Thyroid gland (tissue), 4 donors: ENCODE data around the gene PDIA4.

Experiments used
- POLR2A ChIP-seq, 2 donors: fragments of 450-650 bp; IDR thresholded peaks; one replicate each; pipeline ENCODE4 v1.6.1; 2017; ENCODE audit warnings: antibody characterized with exemption in 2 of 2, mild to moderate bottlenecking in 2 of 2, moderate library complexity in 1 of 2
- TF ChIP-seq, protein P1 (sequence below), 6 experiments: fragments of 200-600 bp in 3 of 6; fragments of 450-650 bp in 3 of 6; sonication (generic) in 3 of 6; IDR thresholded peaks; one replicate each; pipeline ENCODE4 v1.5.1; 2016 to 2019; ENCODE audit warnings: antibody characterized with exemption in 6 of 6, mild to moderate bottlenecking in 2 of 6, inconsistent platforms in 1 of 6, moderate library complexity in 1 of 6

DNA sequence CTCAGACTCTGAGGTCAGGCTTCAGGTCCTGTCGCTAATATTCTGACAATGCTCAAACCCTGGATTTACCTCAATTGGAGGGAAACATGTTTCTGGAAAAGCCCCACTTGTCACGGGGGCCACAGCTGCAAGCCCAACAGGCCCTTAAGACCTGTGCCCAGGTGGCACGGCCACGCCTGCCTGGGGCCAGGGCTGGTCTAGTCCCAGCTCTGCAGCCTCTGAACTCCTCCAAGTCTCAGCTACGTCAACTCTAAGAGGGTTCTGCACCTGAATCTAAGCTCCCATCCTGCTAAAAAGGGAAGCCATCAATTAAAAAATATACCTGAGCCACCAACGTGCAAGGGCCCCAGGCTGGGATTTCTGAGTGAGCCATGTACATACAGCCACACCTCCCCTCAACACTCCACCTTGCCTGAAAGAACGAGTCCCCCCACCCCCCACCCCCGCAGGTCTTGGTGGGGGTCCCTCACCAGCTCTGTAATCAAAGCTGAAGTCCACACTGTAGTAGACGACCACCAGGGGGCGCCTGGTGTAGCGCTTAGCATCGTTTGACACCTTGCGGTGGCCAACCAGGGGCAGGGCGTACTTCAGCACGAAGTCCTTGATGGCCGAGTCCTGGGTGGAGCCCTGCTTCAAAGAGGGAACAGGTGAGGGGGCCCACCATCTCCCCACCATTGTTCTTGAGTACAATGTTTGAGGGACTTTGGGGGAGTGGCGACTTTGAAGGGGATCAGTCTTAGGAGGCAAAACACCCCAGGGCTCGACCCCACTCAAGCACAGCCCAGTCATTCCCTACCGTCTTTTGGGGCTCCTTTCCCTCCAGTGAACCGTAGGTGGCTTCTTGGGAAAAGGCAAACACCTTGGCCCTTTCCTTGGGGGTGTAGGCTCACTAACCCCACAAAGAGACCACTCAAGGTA is 22.6 kb downstream of the PDIA4 start:
- TF ChIP-seq, protein P1, sequence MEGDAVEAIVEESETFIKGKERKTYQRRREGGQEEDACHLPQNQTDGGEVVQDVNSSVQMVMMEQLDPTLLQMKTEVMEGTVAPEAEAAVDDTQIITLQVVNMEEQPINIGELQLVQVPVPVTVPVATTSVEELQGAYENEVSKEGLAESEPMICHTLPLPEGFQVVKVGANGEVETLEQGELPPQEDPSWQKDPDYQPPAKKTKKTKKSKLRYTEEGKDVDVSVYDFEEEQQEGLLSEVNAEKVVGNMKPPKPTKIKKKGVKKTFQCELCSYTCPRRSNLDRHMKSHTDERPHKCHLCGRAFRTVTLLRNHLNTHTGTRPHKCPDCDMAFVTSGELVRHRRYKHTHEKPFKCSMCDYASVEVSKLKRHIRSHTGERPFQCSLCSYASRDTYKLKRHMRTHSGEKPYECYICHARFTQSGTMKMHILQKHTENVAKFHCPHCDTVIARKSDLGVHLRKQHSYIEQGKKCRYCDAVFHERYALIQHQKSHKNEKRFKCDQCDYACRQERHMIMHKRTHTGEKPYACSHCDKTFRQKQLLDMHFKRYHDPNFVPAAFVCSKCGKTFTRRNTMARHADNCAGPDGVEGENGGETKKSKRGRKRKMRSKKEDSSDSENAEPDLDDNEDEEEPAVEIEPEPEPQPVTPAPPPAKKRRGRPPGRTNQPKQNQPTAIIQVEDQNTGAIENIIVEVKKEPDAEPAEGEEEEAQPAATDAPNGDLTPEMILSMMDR (IDR thresholded peaks at IDR 0.05): peak; percentile 48 to 83 (median 63)
- TF ChIP-seq POLR2A (IDR thresholded peaks at IDR 0.05): no peak
